Stimulated activated effector memory CD8-positive, alpha-beta T cell treated with anti-CD3 and anti-CD28 coated beads, Interleukin-12 subunit alpha, Interleukin-12 subunit beta, amount 100 ng/mL, for 72 hours (primary cell): ENCODE data around the gene PCP4.

ENCODE experiments used
- ATAC-seq: fragments of 150-1000 bp; cut with Tn5 transposase; 2 replicates; pipeline ENCODE4 v1.10.0; 2021
- DNase-seq, 2 donors: peaks; one replicate each; pipeline ENCODE4 v3.0.0; 2021 to 2022; ENCODE audit warnings: low spot score in 2 of 2
- H3K27ac Mint-ChIP-seq: one replicate; pipeline ENCODE4 v1.8.0; 2022; ENCODE audit warnings: mild to moderate bottlenecking, mixed read lengths
- H3K36me3 Mint-ChIP-seq: one replicate; pipeline ENCODE4 v1.8.0; 2022; ENCODE audit warnings: mild to moderate bottlenecking, mixed read lengths
- H3K4me1 Mint-ChIP-seq: one replicate; pipeline ENCODE4 v1.8.0; 2022; ENCODE audit warnings: mixed read lengths
- H3K4me3 Mint-ChIP-seq: one replicate; pipeline ENCODE4 v1.8.0; 2022; ENCODE audit warnings: mild to moderate bottlenecking, mixed read lengths
- H3K9me3 Mint-ChIP-seq: one replicate; pipeline ENCODE4 v1.8.0; 2022; ENCODE audit warnings: mixed read lengths

Gene PCP4

DNA sequence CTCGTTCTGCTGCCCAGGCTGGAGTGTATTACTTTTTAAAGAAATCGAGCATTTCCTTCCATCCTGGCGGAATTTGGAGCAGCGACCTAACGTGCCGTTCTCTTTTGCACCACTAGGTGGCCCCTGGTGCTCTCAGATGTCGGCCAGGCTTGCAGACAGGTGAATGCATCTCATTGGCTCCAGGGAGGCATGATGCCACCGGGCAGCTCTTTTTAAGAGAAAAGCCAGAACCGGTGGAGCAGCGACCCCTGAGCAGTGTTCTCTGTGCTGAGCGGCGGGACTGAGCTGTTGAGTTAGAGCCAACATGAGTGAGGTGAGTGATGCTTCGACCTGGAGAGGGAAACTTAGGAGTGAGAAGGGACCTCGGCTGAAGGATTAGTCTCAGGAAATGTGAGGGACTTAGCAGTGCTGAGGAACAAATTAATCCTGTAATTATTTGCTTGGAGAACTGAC is at the start of gene PCP4:
TSS of gene PCP4 (plus strand) at position 241 of the 453 bp plus-strand sequence. CDS start at position 305, 64 bp downstream.
- ATAC-seq (peak; percentile 18), DNase-seq (peak; percentile 5 to 50)
- Mint-ChIP-seq H3K4me1 (no peaks in the 10 kb centered on the region), H3K9me3 (peaks cover 3% of the 10 kb centered on the region), H3K4me3 (no peak within 1 kb of the TSS), H3K27ac (no peak within 1 kb of the TSS), H3K36me3 (no peaks in the 10 kb centered on the region)

DNA sequence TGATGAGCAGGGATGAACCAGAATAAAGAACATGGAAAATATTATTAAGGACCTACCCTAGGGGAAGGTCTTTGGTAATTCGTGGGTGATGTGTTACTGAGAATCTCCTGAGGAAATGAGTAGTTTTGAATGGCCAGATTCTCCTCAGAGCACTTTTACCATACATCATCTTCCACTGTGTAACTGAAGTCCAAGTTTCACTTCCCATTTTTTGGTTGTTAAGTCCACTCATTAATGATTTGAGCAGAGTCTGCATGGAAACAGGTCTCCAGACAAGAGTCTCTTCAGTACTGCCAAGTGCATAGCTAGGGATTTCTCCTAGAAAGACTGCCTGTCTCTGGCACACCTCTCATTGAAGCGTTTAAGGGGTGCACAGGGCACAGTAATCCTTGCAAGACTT is 48.7 kb upstream of the PCP4 start:
- Mint-ChIP-seq H3K4me1 (no peaks in the 10 kb centered on the region), H3K27ac (no peak overlapping the region), H3K4me3 (no peak overlapping the region), H3K9me3 (peaks cover 3% of the 10 kb centered on the region), H3K36me3 (no peaks in the 10 kb centered on the region)
- DNase-seq (no peak), ATAC-seq (no peak)

DNA sequence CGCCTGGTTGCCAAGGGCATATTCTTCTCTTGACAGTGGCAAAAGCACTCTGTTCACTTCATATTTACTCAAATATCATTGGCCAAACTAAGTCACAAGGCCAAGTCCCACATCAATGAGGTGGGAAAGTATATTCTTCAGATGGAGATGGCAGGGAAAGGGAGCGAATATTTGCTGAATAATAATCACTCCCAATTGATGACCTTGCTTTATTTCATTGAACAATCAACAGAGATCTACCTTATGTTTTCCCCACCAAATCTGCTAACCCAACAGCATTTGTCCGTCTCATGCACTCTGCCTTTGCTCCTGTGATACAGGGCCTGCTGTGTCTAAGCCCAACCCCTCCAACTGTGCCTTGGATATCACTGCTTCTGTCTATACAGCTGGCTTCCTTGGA is 45.2 kb upstream of the PCP4 start:
- H3K9me3 Mint-ChIP-seq: peaks cover 11% of the 10 kb centered on the region
- no peak for ATAC-seq
- H3K36me3 Mint-ChIP-seq: no peaks in the 10 kb centered on the region
- no peak overlapping the region for H3K27ac Mint-ChIP-seq
- no peak overlapping the region for H3K4me3 Mint-ChIP-seq
- no peak for DNase-seq
- H3K4me1 Mint-ChIP-seq: no peaks in the 10 kb centered on the region

GRCh38 chr21:39825250-39825649 is 42.0 kb upstream of the PCP4 start:
- DNase-seq: no peak
- no peaks in the 10 kb centered on the region for H3K4me1 Mint-ChIP-seq
- H3K36me3 Mint-ChIP-seq: no peaks in the 10 kb centered on the region
- no peak overlapping the region for H3K27ac Mint-ChIP-seq
- peaks cover 12% of the 10 kb centered on the region for H3K9me3 Mint-ChIP-seq
- ATAC-seq: no peak
- no peak overlapping the region for H3K4me3 Mint-ChIP-seq

DNA sequence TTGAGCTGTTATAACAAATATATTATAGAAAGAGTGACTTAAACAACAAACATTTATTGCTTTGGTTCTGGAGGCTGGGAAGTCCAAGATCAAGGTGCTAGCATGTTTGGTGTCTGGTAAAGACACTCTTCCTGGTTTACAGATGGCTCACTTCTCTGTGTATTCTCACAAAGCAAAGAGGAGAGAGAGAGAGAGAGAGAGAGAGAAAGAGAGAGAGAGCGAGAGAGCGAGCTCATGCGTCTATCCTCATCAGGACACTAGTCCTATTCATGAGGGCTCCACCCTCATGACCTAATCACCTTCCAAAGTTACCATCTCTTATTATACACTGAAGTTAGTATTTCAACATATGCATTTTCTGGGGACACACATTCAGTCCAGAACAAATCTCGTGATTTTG is 32.7 kb upstream of the PCP4 start:
- ATAC-seq (no peak), DNase-seq (no peak)
- Mint-ChIP-seq H3K4me3 (no peak overlapping the region), H3K4me1 (no peaks in the 10 kb centered on the region), H3K27ac (no peak overlapping the region), H3K9me3 (peaks cover 3% of the 10 kb centered on the region), H3K36me3 (no peaks in the 10 kb centered on the region)

- DNase-seq: no peak
- Mint-ChIP-seq H3K4me3 (no peak overlapping the region), H3K4me1 (no peaks in the 10 kb centered on the region), H3K36me3 (no peaks in the 10 kb centered on the region), H3K9me3 (peaks cover 7% of the 10 kb centered on the region), H3K27ac (no peak overlapping the region)
- no peak for ATAC-seq
Measured at GRCh38 chr21:39837861-39838359, 29.3 kb upstream of the PCP4 start.

GRCh38 chr21:39840373-39841097 is 26.7 kb upstream of the PCP4 start:
- Mint-ChIP-seq H3K4me3 (no peak overlapping the region), H3K4me1 (no peaks in the 10 kb centered on the region), H3K36me3 (no peaks in the 10 kb centered on the region), H3K27ac (no peak overlapping the region), H3K9me3 (peaks cover 7% of the 10 kb centered on the region)
- ATAC-seq: no peak
- no peak for DNase-seq

DNA sequence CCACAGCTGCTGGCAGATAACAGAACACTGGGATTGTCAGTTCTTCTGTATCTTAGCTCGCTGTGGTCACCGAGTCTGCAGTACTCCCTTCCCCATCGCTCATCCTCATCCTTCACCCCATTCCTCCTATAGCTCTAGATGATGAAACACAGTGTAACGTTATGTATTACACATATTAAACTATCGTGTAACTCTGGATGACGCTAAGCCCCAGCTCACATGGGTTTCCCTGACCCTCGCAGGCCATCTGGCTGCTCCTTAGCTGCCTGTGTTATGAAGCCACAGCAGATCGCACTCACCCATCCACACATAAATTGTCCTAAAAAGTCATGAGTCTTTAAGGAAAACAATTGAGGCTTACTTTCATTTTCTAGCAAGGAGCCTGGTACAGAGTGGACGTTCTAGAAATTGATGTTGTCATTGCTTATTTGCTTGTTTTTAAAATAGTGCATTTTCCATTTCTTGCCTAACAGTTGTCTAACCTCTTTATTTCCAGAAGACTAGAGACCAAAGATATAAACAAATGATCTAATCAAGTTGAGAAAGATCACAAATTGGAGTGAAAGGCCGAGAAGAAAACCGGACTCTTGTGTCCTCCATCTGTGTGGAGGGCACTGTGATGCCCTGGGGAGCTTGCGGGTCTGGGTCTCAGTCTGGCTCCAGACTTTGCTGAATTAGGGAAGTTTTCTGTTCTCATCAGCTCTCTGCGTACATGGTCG is 24.3 kb upstream of the PCP4 start:
- Mint-ChIP-seq H3K9me3 (peaks cover 7% of the 10 kb centered on the region), H3K36me3 (no peaks in the 10 kb centered on the region), H3K4me3 (no peak overlapping the region), H3K27ac (no peak overlapping the region), H3K4me1 (no peaks in the 10 kb centered on the region)
- DNase-seq (no peak), ATAC-seq (no peak)

DNA sequence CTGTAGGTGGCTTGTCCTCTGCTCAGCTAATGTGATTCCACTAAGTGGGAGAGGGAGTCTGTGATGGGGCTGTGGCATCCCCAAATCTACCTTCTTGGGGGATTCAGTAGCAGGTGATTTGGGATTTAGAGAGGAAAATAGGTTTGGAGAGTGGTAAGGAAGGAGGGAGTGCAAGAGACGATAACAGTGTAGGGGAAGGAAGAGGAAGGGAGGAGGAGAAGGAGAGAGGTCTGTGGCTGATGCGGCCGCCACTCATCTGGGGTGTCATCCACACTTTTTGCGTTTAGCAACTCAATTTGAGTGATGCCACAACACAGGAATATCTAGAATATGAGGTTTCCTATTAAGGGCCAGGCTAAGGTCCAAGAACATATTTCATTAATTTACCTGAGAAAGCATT is 23.8 kb upstream of the PCP4 start:
- Mint-ChIP-seq H3K36me3 (no peaks in the 10 kb centered on the region), H3K4me1 (no peaks in the 10 kb centered on the region), H3K4me3 (no peak overlapping the region), H3K9me3 (peaks cover 7% of the 10 kb centered on the region), H3K27ac (no peak overlapping the region)
- ATAC-seq: no peak
- no peak for DNase-seq

DNA sequence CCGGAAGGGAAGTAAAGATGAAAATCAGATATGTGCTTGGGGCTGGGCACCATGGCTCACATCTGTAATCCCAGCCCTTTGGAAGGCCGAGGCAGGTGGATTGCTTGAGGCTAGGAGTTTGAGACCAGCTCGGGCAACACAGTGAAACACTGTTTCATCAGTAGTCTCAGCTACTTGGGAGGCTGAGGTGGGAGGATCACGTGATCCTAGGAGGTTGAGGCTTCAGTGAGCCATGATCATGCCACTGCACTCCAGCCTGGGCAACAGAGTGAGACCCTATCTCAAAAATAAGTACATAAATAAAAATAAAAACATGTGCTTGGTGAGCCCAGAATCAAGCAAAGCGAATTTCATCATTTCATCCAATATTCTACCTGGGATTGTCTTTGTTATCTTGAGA is 23.3 kb upstream of the PCP4 start:
- H3K27ac Mint-ChIP-seq: no peak overlapping the region
- no peaks in the 10 kb centered on the region for H3K36me3 Mint-ChIP-seq
- no peaks in the 10 kb centered on the region for H3K4me1 Mint-ChIP-seq
- H3K9me3 Mint-ChIP-seq: peaks cover 7% of the 10 kb centered on the region
- H3K4me3 Mint-ChIP-seq: no peak overlapping the region
- no peak for ATAC-seq
- no peak for DNase-seq

GRCh38 chr21:39845571-39846130 is 21.6 kb upstream of the PCP4 start:
- DNase-seq: no peak
- no peak for ATAC-seq
- Mint-ChIP-seq H3K4me3 (no peak overlapping the region), H3K36me3 (no peaks in the 10 kb centered on the region), H3K27ac (no peak overlapping the region), H3K4me1 (no peaks in the 10 kb centered on the region), H3K9me3 (peaks cover 4% of the 10 kb centered on the region)

GRCh38 chr21:39847877-39848276 is 19.4 kb upstream of the PCP4 start:
- no peaks in the 10 kb centered on the region for H3K4me1 Mint-ChIP-seq
- ATAC-seq (no peak), DNase-seq (no peak)
- H3K36me3 Mint-ChIP-seq: no peaks in the 10 kb centered on the region
- no peak overlapping the region for H3K27ac Mint-ChIP-seq
- no peaks in the 10 kb centered on the region for H3K9me3 Mint-ChIP-seq
- no peak overlapping the region for H3K4me3 Mint-ChIP-seq

GRCh38 chr21:39849014-39849655 is 18.1 kb upstream of the PCP4 start:
- peaks cover 6% of the 10 kb centered on the region for H3K9me3 Mint-ChIP-seq
- H3K4me1 Mint-ChIP-seq: no peaks in the 10 kb centered on the region
- no peak overlapping the region for H3K4me3 Mint-ChIP-seq
- no peak for ATAC-seq
- H3K36me3 Mint-ChIP-seq: no peaks in the 10 kb centered on the region
- no peak overlapping the region for H3K27ac Mint-ChIP-seq
- DNase-seq: no peak

DNA sequence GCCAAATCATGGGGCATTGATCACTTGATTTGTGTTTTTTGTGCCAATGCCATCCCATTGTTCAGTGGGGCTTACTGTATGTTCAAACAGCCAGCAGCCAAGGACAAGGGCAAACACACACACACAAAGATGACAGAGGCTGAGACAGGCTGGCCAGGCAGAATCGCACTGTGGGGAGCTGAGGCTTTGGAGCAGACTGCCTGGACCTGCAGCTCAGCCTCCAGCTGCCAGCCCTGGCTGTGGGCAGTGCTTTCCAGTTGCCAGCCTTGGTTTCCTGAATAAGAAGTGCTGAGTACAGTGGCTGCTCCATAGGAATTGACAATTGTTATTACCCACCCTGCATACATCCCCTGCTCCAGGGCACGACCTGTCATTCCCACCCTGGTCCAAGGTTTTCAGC is 16.9 kb upstream of the PCP4 start:
- no peak overlapping the region for H3K27ac Mint-ChIP-seq
- no peaks in the 10 kb centered on the region for H3K4me1 Mint-ChIP-seq
- peaks cover 7% of the 10 kb centered on the region for H3K9me3 Mint-ChIP-seq
- DNase-seq: no peak
- no peak overlapping the region for H3K4me3 Mint-ChIP-seq
- H3K36me3 Mint-ChIP-seq: no peaks in the 10 kb centered on the region
- no peak for ATAC-seq

DNA sequence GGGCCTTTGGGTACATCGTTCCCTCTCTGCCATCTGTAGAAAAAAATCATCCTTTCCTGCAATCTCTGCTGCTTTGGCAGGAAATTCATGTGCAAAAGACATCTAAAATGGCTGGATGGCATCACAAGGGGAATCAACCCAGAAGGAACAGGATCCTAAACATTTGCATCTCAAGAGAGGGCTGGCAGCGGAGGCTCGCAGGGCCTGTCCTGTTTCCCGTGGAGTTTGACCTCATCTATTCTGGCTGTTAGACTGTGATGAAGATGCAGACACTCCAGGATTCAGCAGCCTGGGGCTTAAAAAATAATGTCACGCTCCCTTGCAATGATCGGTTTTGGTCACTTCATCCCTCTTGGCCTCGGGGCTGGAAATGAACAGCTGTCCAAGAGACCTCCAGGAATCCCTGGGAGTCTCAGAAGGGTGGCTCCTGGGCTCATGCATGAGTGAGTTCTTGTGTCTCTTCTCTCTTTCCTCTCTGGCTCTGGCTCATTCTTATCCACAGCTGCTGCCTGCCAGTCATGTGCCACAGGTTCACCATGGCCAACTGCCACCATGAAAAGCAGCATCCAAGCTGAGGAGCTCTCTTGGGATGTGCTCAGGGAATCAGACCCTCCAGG is 16.1 kb upstream of the PCP4 start:
- H3K36me3 Mint-ChIP-seq: no peaks in the 10 kb centered on the region
- H3K27ac Mint-ChIP-seq: no peak overlapping the region
- no peak for ATAC-seq
- no peak for DNase-seq
- no peak overlapping the region for H3K4me3 Mint-ChIP-seq
- H3K4me1 Mint-ChIP-seq: no peaks in the 10 kb centered on the region
- peaks cover 7% of the 10 kb centered on the region for H3K9me3 Mint-ChIP-seq
